Stimulated activated CD8-positive, alpha-beta memory T cell treated with anti-CD3 and anti-CD28 coated beads, Interleukin-12 subunit alpha, Interleukin-12 subunit beta, amount 100 ng/mL, for 24 hours (primary cell): ENCODE results near the gene MYH7.

Experiments used
- DNase-seq: peaks from one replicate; pipeline ENCODE4 v3.0.0-alpha.2; 2020; ENCODE audit errors: extremely low read depth

Gene MYH7

GRCh38 chr14:23447361-23448350 lies 12.2 kb upstream of the MYH7 start:
- DNase-seq = no peak

- no peak for DNase-seq
Measured at GRCh38 chr14:23446291-23446851, 10.9 kb upstream of the MYH7 start.

- DNase-seq = no peak
Measured at GRCh38 chr14:23445773-23446172, 10.3 kb upstream of the MYH7 start.

GRCh38 chr14:23444314-23444713 lies 8.9 kb upstream of the MYH7 start:
- DNase-seq = no peak

- DNase-seq = no peak
Measured at GRCh38 chr14:23443881-23444280, 8.4 kb upstream of the MYH7 start.

- DNase-seq = no peak
Measured at GRCh38 chr14:23443411-23443812, 8.0 kb upstream of the MYH7 start.

- no peak for DNase-seq
Measured at GRCh38 chr14:23442721-23443356, 7.4 kb upstream of the MYH7 start.

- DNase-seq = no peak
Measured at GRCh38 chr14:23441076-23441475, 5.6 kb upstream of the MYH7 start.

- DNase-seq = no peak
Measured at GRCh38 chr14:23439107-23439835, 3.8 kb upstream of the MYH7 start.

- no peak for DNase-seq
Measured at GRCh38 chr14:23438101-23438971, 2.9 kb upstream of the MYH7 start.

GRCh38 chr14:23437133-23438100 lies 2.0 kb upstream of the MYH7 start:
- no peak for DNase-seq

GRCh38 chr14:23436327-23437132 lies 1.1 kb upstream of the MYH7 start:
- DNase-seq = no peak

- no peak for DNase-seq
Measured at GRCh38 chr14:23434488-23435222, 805 bp downstream of the MYH7 start.

GRCh38 chr14:23433457-23433856 lies 2.0 kb downstream of the MYH7 start:
- no peak for DNase-seq

- no peak for DNase-seq
Measured at GRCh38 chr14:23432946-23433345, 2.5 kb downstream of the MYH7 start.

GRCh38 chr14:23432102-23432925 lies 3.1 kb downstream of the MYH7 start:
- no peak for DNase-seq

- DNase-seq = no peak
Measured at GRCh38 chr14:23431486-23431885, 4.0 kb downstream of the MYH7 start.

GRCh38 chr14:23430723-23431085 lies 4.8 kb downstream of the MYH7 start:
- no peak for DNase-seq
